GM10248 (cell line): ENCODE measurements around the gene RGS6.

Experiments
- CTCF ChIA-PET: fragments of 300-600 bp; sonication (Branson Sonifier 250); formaldehyde crosslinking; extraction: SDS; loops from one replicate; lab custom pipeline; 2021; ENCODE audit warnings: antibody characterized with exemption; lab: Yijun Ruan, JAX
- POLR2A ChIA-PET: fragments of 350-650 bp; sonication (Branson Sonifier 250); formaldehyde crosslinking; extraction: SDS; loops from one replicate; lab custom pipeline; 2020; ENCODE audit warnings: antibody characterized with exemption; lab: Yijun Ruan, JAX
- DNase-seq: peaks from one replicate; pipeline ENCODE4 v3.0.0; 2012; ENCODE audit errors: extremely low spot score
- TF ChIP-seq, protein P1 (sequence below): IDR thresholded peaks from 2 replicates; pipeline ENCODE4 v1.5.1; 2012; ENCODE audit warnings: mild to moderate bottlenecking, low read depth; ENCODE audit errors: extremely low read depth, missing control alignments, control extremely low read depth

RGS6 gene

DNA sequence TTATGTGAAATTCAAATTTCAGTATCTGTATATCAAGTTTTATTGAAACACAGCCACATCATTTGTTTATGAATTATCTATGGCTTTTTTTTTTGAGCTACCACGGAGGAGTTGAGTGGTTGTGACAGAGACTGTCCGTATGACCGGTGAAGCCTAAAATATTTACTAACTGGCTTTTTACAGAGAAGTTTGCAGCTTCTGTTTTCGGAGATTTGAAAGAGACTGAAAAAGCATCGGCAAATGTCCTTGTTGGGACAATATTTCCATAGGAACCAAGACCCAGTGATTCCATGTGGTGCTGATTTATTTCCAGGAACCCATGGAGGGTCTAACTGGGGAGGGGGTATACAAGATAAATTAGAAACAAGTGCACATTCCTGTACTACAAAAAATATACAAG lies 56.2 kb downstream of the RGS6 start:
- CTCF ChIA-PET: interaction anchor here (0.9 to 1.0 kb wide), 2 partner anchors 9 to 34 kb away, joined by 3 to 4 read pairs; no protein-coding TSS in a partner anchor
- POLR2A ChIA-PET: no interaction called here
- TF ChIP-seq, protein P1, sequence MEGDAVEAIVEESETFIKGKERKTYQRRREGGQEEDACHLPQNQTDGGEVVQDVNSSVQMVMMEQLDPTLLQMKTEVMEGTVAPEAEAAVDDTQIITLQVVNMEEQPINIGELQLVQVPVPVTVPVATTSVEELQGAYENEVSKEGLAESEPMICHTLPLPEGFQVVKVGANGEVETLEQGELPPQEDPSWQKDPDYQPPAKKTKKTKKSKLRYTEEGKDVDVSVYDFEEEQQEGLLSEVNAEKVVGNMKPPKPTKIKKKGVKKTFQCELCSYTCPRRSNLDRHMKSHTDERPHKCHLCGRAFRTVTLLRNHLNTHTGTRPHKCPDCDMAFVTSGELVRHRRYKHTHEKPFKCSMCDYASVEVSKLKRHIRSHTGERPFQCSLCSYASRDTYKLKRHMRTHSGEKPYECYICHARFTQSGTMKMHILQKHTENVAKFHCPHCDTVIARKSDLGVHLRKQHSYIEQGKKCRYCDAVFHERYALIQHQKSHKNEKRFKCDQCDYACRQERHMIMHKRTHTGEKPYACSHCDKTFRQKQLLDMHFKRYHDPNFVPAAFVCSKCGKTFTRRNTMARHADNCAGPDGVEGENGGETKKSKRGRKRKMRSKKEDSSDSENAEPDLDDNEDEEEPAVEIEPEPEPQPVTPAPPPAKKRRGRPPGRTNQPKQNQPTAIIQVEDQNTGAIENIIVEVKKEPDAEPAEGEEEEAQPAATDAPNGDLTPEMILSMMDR: no peak
- DNase-seq: no peak

DNA sequence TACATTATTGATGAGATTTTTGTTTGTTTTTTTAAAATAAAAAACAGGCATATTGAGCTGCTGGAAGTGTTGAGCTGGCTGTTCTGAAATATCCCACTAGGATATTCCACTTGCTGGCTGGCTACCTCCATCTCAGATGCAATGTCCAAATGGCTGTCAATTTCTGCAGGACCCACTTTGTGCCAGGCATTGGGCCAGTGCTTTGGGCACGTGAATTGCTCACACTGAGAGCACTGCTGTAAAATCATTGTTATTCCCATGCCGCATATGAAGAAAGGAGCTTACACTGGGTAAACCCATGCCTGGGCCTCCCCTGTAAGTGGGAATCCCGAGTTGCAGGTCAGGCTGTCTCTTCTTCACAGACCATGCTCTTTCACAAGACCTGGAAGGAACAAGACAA lies 56.7 kb downstream of the RGS6 start:
- no peak for DNase-seq
- CTCF ChIA-PET: interaction anchor here (1.0 kb wide), 1 partner anchor 34 kb away, joined by 4 read pairs; no protein-coding TSS in a partner anchor
- TF ChIP-seq, protein P1: no peak
- POLR2A ChIA-PET: no interaction called here

DNA sequence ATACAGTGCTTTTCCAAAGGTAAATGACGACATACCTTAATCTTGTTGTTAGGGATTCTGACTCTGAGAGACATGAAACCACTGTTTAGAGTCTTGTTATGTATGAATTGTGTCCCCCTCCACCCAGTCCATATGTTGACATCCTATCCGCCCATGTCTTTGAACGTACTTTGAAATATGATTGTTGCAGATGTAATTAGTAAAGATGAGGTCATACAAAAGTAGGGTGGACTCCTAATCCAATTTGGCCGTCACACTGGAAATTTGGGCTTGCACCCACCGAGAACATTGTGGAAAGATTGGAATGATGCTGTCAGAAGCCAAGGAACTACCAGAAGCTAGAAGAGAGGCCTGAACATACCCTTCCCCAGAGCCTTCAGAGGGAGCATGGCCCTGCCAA lies 62.2 kb downstream of the RGS6 start:
- DNase-seq: no peak
- TF ChIP-seq, protein P1: no peak
- CTCF ChIA-PET: no interaction called here
- POLR2A ChIA-PET: no interaction called here

GRCh38 chr14:71995741-71996140 lies 63.5 kb downstream of the RGS6 start:
- no peak for DNase-seq
- ChIA-PET POLR2A (no interaction called here), CTCF (interaction anchor here (0.7 to 1.5 kb wide), 2 partner anchors 10 to 24 kb away, joined by 3 read pairs; no protein-coding TSS in a partner anchor)
- TF ChIP-seq, protein P1: no peak

DNA sequence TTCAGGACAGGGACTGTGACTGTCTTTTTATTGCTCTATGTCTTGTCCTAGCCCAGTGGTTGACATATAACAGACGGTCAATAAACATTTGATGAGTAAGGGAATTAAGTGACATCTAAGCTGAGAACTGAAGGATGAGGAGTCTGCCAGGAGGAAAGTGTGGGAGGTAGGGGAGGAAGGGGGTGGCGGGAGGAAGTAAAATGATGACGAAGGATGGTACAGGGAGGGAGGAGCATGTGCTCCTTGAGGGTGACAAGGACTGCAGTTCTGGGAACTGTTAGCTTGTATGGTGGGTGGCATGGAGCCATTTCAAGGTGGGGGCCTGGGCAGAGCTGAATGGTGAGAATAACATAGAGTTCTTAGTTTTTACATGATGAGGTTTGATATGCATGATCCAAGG lies 64.4 kb downstream of the RGS6 start:
- TF ChIP-seq, protein P1: no peak
- DNase-seq: no peak
- POLR2A ChIA-PET: no interaction called here
- CTCF ChIA-PET: interaction anchor here (1.5 to 1.6 kb wide), 2 partner anchors 24 to 27 kb away, joined by 3 to 7 read pairs; no protein-coding TSS in a partner anchor

- ChIA-PET POLR2A (no interaction called here), CTCF (interaction anchor here (1.0 kb wide), 1 partner anchor 24 kb away, joined by 3 read pairs; no protein-coding TSS in a partner anchor)
- TF ChIP-seq, protein P1: no peak
- peak; percentile 13 for DNase-seq
Observed at GRCh38 chr14:72000907-72001306, 68.7 kb downstream of the RGS6 start.
